ENCODE data around the gene ARHGEF12. TPM values are rescaled to one million over a fixed set of nuclear protein-coding genes. Genes with fewer than 3 reads are reported as not detected.

Gene ARHGEF12
- total and polyA plus RNA-seq, 10 of the 15 experiments (the other 5 are each of a cell fraction or from before 2014, with no cell fraction given) = 2.7 to 40.8 (median 20.9) TPM

DNA sequence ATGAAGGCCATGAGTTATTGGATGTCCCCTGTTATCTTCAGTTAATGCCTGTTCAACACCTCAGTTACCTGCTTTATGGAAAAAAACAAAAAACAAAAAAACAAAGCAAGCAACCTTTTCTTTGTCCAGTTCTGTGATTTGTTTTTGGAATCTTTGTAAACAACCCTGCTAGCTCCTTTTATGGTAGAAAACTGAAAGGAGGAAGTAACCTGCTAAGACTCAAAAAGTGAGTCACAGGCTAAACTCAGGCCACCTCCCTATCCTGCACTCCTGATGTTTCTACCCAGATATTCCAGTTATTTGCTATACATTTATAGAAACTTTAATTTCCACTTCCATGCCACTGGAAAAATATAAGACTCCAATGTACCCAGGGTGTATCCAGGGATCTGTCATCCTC, 31.7 kb upstream of the ARHGEF12 start:
- POLR2A ChIA-PET = no interaction called here
- DNase-seq (ENCODE audit: low read depth, low spot score) (no peak), ATAC-seq (peak; percentile 45; the same call in 1 of the 3 replicates), FAIRE-seq (no peak)
- CTCF ChIA-PET = interaction anchor here (0.7 to 19.8 kb wide), 12 partner anchors 9 to 393 kb away, joined by 3 to 783 read pairs (median 16); partner anchors contain the start of genes POU2F3 and TLCD5
- SMC1A ChIA-PET (ENCODE audit: uncharacterized antibody, unreplicated experiment) = interaction anchor here (1.5 to 13.1 kb wide), 6 partner anchors 12 to 202 kb away, joined by 3 to 372 read pairs (median 20); partner anchors contain the start of genes POU2F3 and TLCD5
- Histone ChIP-seq H3K9ac (ENCODE audit: control insufficient read depth, insufficient read depth, low read length) (no peak overlapping the region), H3K4me1 (ENCODE audit: control insufficient read depth, insufficient read depth, low read length) (peaks cover 7% of the 10 kb centered on the region), H3K9me3 (replicated peaks; ENCODE audit: control insufficient read depth, insufficient read depth, low read length) (no peaks in the 10 kb centered on the region), H3K27ac (ENCODE audit: control insufficient read depth, insufficient read depth) (no peak overlapping the region), H3K4me2 (ENCODE audit: control insufficient read depth, insufficient read depth) (no peak overlapping the region), H2AFZ (ENCODE audit: control insufficient read depth, low read depth, low read length) (no peak overlapping the region; the same call in 1 of the 2 replicates), H3K4me3 (no peak overlapping the region), H3K79me2 (ENCODE audit: control insufficient read depth, insufficient read depth, low read length) (no peaks in the 10 kb centered on the region), H4K20me1 (ENCODE audit: control insufficient read depth, insufficient read depth) (no peaks in the 10 kb centered on the region), H3K36me3 (ENCODE audit: control insufficient read depth in 2 of 2, insufficient read depth in 2 of 2, low read length in 1 of 2) (no peaks in the 10 kb centered on the region), H3K27me3 (replicated peaks in 1 of 2; ENCODE audit: control insufficient read depth in 2 of 2, insufficient read depth in 2 of 2, low read length in 1 of 2) (no peaks in the 10 kb centered on the region; a peak in 1 of 4 replicates)
- in situ Hi-C loops (cut with MboI) = loop anchor here (5.0 kb wide), 2 partner anchors 72 to 132 kb away; no protein-coding TSS in a partner anchor
- intact Hi-C loops (cut with micrococcal nuclease; ENCODE audit: unreplicated experiment) = no loop called here
- no peak for TF ChIP-seq IRF4 (IDR thresholded peaks at IDR 0.05; ENCODE audit: low read depth, low read length)
- TF ChIP-seq, protein P1, sequence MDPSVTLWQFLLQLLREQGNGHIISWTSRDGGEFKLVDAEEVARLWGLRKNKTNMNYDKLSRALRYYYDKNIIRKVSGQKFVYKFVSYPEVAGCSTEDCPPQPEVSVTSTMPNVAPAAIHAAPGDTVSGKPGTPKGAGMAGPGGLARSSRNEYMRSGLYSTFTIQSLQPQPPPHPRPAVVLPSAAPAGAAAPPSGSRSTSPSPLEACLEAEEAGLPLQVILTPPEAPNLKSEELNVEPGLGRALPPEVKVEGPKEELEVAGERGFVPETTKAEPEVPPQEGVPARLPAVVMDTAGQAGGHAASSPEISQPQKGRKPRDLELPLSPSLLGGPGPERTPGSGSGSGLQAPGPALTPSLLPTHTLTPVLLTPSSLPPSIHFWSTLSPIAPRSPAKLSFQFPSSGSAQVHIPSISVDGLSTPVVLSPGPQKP (IDR thresholded peaks at IDR 0.05; ENCODE audit: low read depth, low read length) = peak; percentile 41; the same call in 1 of the 2 replicates
- TF ChIP-seq SRF (IDR thresholded peaks at IDR 0.05; ENCODE audit: low read depth in 2 of 2, low read length in 2 of 2) = peak in 1 of 2 experiments; percentile 80; a peak in 3 of 4 replicates
- no TSS peak for BruUV-seq (replicated peaks)
- RAD21 ChIA-PET (ENCODE audit: unreplicated experiment) = interaction anchor here (1.1 to 10.3 kb wide), 4 partner anchors 21 to 888 kb away, joined by 3 to 348 read pairs (median 68); partner anchors contain the start of genes POU2F3 and TLCD5

DNA sequence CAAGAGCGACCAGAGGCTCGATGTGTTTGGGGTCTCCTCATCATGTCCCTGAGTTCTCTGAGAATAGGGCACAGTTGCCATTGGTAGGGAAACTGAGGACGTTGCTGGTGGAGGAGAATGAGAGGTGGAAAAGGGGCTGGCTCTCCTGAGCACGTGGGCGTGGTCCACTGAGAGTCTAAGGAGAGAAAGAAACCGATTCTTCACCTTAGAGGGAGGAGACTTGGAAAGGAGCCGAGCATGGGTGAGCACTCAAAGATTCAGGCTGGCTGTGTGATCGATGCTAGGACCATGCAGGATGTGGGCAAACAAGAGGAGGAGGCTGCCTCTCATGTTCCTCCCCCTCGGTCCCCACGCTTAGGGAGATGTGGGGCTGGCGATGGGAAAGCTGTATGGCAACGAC, 30.9 kb upstream of the ARHGEF12 start:
- ChIA-PET CTCF (interaction anchor here (1.0 to 19.8 kb wide), 3 partner anchors 30 to 74 kb away, joined by 3 to 783 read pairs (median 296); partner anchors contain the start of gene POU2F3), RAD21 (ENCODE audit: unreplicated experiment) (interaction anchor here (0.7 to 10.3 kb wide), 2 partner anchors 38 to 71 kb away, joined by 4 to 348 read pairs; partner anchors contain the start of gene POU2F3), POLR2A (no interaction called here), SMC1A (ENCODE audit: uncharacterized antibody, unreplicated experiment) (interaction anchor here (0.6 to 13.1 kb wide), 3 partner anchors 8 to 71 kb away, joined by 5 to 372 read pairs (median 15); partner anchors contain the start of genes POU2F3 and TLCD5)
- Histone ChIP-seq H2AFZ (ENCODE audit: control insufficient read depth, low read depth, low read length) (peak overlapping the region; percentile 8; the same call in 1 of the 2 replicates), H3K27me3 (replicated peaks in 1 of 2; ENCODE audit: control insufficient read depth in 2 of 2, insufficient read depth in 2 of 2, low read length in 1 of 2) (peaks cover 0 to 3% of the 10 kb centered on the region in 2 experiments; a peak in 1 of 4 replicates), H3K4me3 (no peak overlapping the region), H3K27ac (ENCODE audit: control insufficient read depth, insufficient read depth) (no peak overlapping the region), H3K9ac (ENCODE audit: control insufficient read depth, insufficient read depth, low read length) (no peak overlapping the region), H3K79me2 (ENCODE audit: control insufficient read depth, insufficient read depth, low read length) (no peaks in the 10 kb centered on the region), H3K9me3 (replicated peaks; ENCODE audit: control insufficient read depth, insufficient read depth, low read length) (no peaks in the 10 kb centered on the region), H3K4me1 (ENCODE audit: control insufficient read depth, insufficient read depth, low read length) (peaks cover 7% of the 10 kb centered on the region), H4K20me1 (ENCODE audit: control insufficient read depth, insufficient read depth) (no peaks in the 10 kb centered on the region), H3K4me2 (ENCODE audit: control insufficient read depth, insufficient read depth) (no peak overlapping the region), H3K36me3 (ENCODE audit: control insufficient read depth in 2 of 2, insufficient read depth in 2 of 2, low read length in 1 of 2) (no peaks in the 10 kb centered on the region)
- ATAC-seq (no peak), DNase-seq (ENCODE audit: low read depth, low spot score) (no peak), FAIRE-seq (no peak)
- intact Hi-C loops (cut with micrococcal nuclease; ENCODE audit: unreplicated experiment) = no loop called here
- TF ChIP-seq ZNF217 (IDR thresholded peaks at IDR 0.05) = no peak
- TF ChIP-seq, protein P2, sequence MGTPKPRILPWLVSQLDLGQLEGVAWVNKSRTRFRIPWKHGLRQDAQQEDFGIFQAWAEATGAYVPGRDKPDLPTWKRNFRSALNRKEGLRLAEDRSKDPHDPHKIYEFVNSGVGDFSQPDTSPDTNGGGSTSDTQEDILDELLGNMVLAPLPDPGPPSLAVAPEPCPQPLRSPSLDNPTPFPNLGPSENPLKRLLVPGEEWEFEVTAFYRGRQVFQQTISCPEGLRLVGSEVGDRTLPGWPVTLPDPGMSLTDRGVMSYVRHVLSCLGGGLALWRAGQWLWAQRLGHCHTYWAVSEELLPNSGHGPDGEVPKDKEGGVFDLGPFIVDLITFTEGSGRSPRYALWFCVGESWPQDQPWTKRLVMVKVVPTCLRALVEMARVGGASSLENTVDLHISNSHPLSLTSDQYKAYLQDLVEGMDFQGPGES (IDR thresholded peaks at IDR 0.05) = no peak
- WGBS (ENCODE audit: insufficient coverage, insufficient replicate concordance, low lambda C conversion rate, missing lambda C conversion rate) = 43% methylated on average over 12 of the region's 12 CpGs
- BruUV-seq (replicated peaks) = no TSS peak
- in situ Hi-C loops (cut with MboI) = no loop called here
